Stimulated activated CD4-positive, alpha-beta T cell treated with anti-CD3 and anti-CD28 coated beads, Interleukin-4, amount 100 ng/mL, for 1 hour (primary cell): ENCODE data around the gene TRMT1L.
"Not testable (repeated sequence)": the region's sequence is repeated elsewhere in the genome, so short reads cannot be mapped to it uniquely, and the experiment has no call there.

ENCODE experiments used
- DNase-seq: peaks from one replicate; pipeline ENCODE4 v3.0.0-alpha.2; 2020

TRMT1L gene

GRCh38 chr1:185156854-185157598, at the start of gene TRMT1L, which contains the start of gene SWT1:
Gene TRMT1L (minus strand): TSS chr1:185156953. CDS start chr1:185156712, 241 bp downstream.
Gene SWT1 (plus strand): TSS chr1:185157167. CDS start chr1:185160842, 3,675 bp downstream.
- DNase-seq: peak; percentile 99

- no peak for DNase-seq
Observed at GRCh38 chr1:185200889-185201288, 44.1 kb upstream of the TRMT1L start.

- not testable (repeated sequence) for DNase-seq
Observed at GRCh38 chr1:185198712-185199111, 42.0 kb upstream of the TRMT1L start.

GRCh38 chr1:185193756-185194155, 37.0 kb upstream of the TRMT1L start:
- DNase-seq: no peak

- peak; percentile 5 for DNase-seq
Observed at GRCh38 chr1:185170291-185170848, 13.6 kb upstream of the TRMT1L start.

GRCh38 chr1:185166106-185166505, 9.4 kb upstream of the TRMT1L start:
- DNase-seq: no peak

GRCh38 chr1:185162491-185162890, 5.7 kb upstream of the TRMT1L start:
- no peak for DNase-seq

GRCh38 chr1:185159966-185160365, 3.2 kb upstream of the TRMT1L start:
- no peak for DNase-seq

GRCh38 chr1:185158800-185159199, 2.0 kb upstream of the TRMT1L start:
- DNase-seq: no peak

- DNase-seq: no peak
Observed at GRCh38 chr1:185157599-185158412, 1.1 kb upstream of the TRMT1L start.

GRCh38 chr1:185156288-185156853, 382 bp downstream of the TRMT1L start:
- no peak for DNase-seq

- DNase-seq: no peak
Observed at GRCh38 chr1:185155600-185156287, 1.0 kb downstream of the TRMT1L start.

GRCh38 chr1:185154912-185155513, 1.7 kb downstream of the TRMT1L start:
- no peak for DNase-seq

GRCh38 chr1:185152187-185152767, 4.5 kb downstream of the TRMT1L start:
- no peak for DNase-seq

- no peak for DNase-seq
Observed at GRCh38 chr1:185151215-185151614, 5.5 kb downstream of the TRMT1L start.

GRCh38 chr1:185144233-185144632, 12.5 kb downstream of the TRMT1L start:
- no peak for DNase-seq

GRCh38 chr1:185139246-185139645, 17.5 kb downstream of the TRMT1L start:
- DNase-seq: no peak

- no peak for DNase-seq
Observed at GRCh38 chr1:185137896-185138545, 18.7 kb downstream of the TRMT1L start.

GRCh38 chr1:185132534-185132933, 24.2 kb downstream of the TRMT1L start:
- no peak for DNase-seq

GRCh38 chr1:185129708-185130107, 27.0 kb downstream of the TRMT1L start:
- DNase-seq: no peak

- DNase-seq: no peak
Observed at GRCh38 chr1:185112356-185112755, 44.4 kb downstream of the TRMT1L start.
